Liver (tissue), 3 donors: ENCODE measurements around the gene FAM111A.

Experiments
- CTCF ChIP-seq: fragments of 150-350 bp; IDR thresholded peaks from 2 replicates; pipeline ENCODE4 v1.5.1; 2017; ENCODE audit warnings: improper control_type of control experiment, low read depth, low read length; ENCODE audit not compliant: missing input control
- EGR1 ChIP-seq, 2 donors: IDR thresholded peaks; 2 replicates each; pipeline ENCODE4 v1.6.1; 2016 to 2018; ENCODE audit warnings: antibody characterized with exemption in 2 of 2, low read depth in 2 of 2
- GABPA ChIP-seq, 2 donors: IDR thresholded peaks in 1 of 2; conservative IDR thresholded peaks in 1 of 2; 2 replicates each; pipeline ENCODE4 v1.6.1; 2016; ENCODE audit warnings: antibody characterized with exemption in 2 of 2, mild to moderate bottlenecking in 1 of 2, moderate library complexity in 1 of 2
- HNF4G ChIP-seq: IDR thresholded peaks from 2 replicates; pipeline ENCODE4 v1.6.1; 2016; ENCODE audit warnings: antibody characterized with exemption
- JUND ChIP-seq, 2 donors: IDR thresholded peaks; 2 replicates each; pipeline ENCODE4 v1.6.1; 2016; ENCODE audit warnings: antibody characterized with exemption in 2 of 2
- RAD21 ChIP-seq, 2 donors: IDR thresholded peaks; 2 replicates each; pipeline ENCODE4 v1.6.1; 2016; ENCODE audit warnings: antibody characterized with exemption in 2 of 2, mild to moderate bottlenecking in 2 of 2
- REST ChIP-seq: IDR thresholded peaks from 2 replicates; pipeline ENCODE4 v1.6.1; 2016; ENCODE audit warnings: antibody characterized with exemption, mild to moderate bottlenecking
- RXRA ChIP-seq, 2 donors: IDR thresholded peaks; 2 replicates each; pipeline ENCODE4 v1.6.1; 2017 to 2018; ENCODE audit warnings: antibody characterized with exemption in 2 of 2, mild to moderate bottlenecking in 1 of 2
- YY1 ChIP-seq: IDR thresholded peaks from 2 replicates; pipeline ENCODE4 v1.6.1; 2016; ENCODE audit warnings: antibody characterized with exemption, mild to moderate bottlenecking
- ZBTB33 ChIP-seq: IDR thresholded peaks from 2 replicates; pipeline ENCODE4 v1.6.1; 2016; ENCODE audit warnings: antibody characterized with exemption
- donor health status: healthy.
- donor health status: healthy.

- TF ChIP-seq EGR1 (IDR thresholded peaks at IDR 0.05; ENCODE audit: low read depth in 2 of 2) (no peak), CTCF (peak; percentile 89), REST (no peak), RAD21 (IDR thresholded peaks at IDR 0.05) (peak; percentile 93 to 97), YY1 (no peak), HNF4G (no peak), JUND (IDR thresholded peaks at IDR 0.05) (no peak), ZBTB33 (no peak), RXRA (IDR thresholded peaks at IDR 0.05) (no peak), GABPA (IDR thresholded peaks at IDR 0.05 in 1 of 2, conservative IDR thresholded peaks at IDR 0.05 in 1 of 2) (no peak)
Measured at GRCh38 chr11:59158206-59159068, 15.8 kb downstream of the FAM111A start.
